Gastrocnemius medialis (tissue), 4 donors: Measurements from ENCODE around the gene DPYD.

Experiments
- POLR2A ChIP-seq, 2 donors: fragments of 450-650 bp; IDR thresholded peaks; one replicate each; pipeline ENCODE4 v1.6.1; 2017; ENCODE audit warnings: antibody characterized with exemption in 2 of 2, mild to moderate bottlenecking in 2 of 2, moderate library complexity in 2 of 2
- TF ChIP-seq, protein P1 (sequence below), 5 experiments: fragments of 450-650 bp in 3 of 5; fragments of 200-600 bp in 2 of 5; sonication (generic) in 2 of 5; IDR thresholded peaks in 4 of 5; conservative IDR thresholded peaks in 1 of 5; 1 replicate in 4 of 5; 2 replicates in 1 of 5; pipeline ENCODE4 v1.5.1; 2016 to 2019; ENCODE audit warnings: antibody characterized with exemption in 5 of 5, mild to moderate bottlenecking in 3 of 5, moderate library complexity in 3 of 5

DNA sequence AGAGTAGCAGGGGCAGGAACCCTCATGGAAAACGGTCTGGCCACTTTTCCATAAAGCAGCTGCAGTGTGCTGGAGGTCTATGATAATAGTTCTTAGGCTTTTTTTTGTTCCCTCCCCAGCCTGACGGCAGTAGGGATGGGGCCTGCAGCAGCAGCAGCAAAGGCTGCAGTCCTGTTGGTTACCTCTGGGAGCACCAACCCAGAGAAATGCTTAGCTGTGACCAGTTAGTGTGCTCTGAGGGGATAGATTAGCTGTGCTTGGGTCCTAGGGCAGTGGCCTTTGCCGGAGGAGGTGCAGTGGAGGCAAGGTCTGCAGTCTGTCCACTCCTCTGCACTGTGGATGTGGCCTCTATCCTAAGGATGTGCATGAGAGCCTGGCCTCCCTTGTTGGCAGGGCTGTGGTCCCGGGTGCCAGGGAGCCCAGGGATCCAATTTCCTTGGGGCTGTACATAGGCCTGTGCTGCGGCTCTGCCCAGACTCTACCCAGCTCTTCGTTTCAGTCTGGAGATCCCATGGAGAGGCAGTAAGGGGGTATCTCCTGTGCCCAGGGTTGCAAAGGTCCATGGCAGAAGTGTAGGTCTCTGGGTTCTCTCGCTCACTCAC is 876.6 kb downstream of the DPYD start:
- TF ChIP-seq, protein P1, sequence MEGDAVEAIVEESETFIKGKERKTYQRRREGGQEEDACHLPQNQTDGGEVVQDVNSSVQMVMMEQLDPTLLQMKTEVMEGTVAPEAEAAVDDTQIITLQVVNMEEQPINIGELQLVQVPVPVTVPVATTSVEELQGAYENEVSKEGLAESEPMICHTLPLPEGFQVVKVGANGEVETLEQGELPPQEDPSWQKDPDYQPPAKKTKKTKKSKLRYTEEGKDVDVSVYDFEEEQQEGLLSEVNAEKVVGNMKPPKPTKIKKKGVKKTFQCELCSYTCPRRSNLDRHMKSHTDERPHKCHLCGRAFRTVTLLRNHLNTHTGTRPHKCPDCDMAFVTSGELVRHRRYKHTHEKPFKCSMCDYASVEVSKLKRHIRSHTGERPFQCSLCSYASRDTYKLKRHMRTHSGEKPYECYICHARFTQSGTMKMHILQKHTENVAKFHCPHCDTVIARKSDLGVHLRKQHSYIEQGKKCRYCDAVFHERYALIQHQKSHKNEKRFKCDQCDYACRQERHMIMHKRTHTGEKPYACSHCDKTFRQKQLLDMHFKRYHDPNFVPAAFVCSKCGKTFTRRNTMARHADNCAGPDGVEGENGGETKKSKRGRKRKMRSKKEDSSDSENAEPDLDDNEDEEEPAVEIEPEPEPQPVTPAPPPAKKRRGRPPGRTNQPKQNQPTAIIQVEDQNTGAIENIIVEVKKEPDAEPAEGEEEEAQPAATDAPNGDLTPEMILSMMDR (IDR thresholded peaks at IDR 0.05 in 4 of 5, conservative IDR thresholded peaks at IDR 0.05 in 1 of 5), result no peak
- no peak for TF ChIP-seq POLR2A (IDR thresholded peaks at IDR 0.05)
